ENCODE data around the gene ARMH3. TPM values are rescaled to one million over a fixed set of nuclear protein-coding genes. Genes with fewer than 3 reads are reported as not detected.

Gene ARMH3, protein sequence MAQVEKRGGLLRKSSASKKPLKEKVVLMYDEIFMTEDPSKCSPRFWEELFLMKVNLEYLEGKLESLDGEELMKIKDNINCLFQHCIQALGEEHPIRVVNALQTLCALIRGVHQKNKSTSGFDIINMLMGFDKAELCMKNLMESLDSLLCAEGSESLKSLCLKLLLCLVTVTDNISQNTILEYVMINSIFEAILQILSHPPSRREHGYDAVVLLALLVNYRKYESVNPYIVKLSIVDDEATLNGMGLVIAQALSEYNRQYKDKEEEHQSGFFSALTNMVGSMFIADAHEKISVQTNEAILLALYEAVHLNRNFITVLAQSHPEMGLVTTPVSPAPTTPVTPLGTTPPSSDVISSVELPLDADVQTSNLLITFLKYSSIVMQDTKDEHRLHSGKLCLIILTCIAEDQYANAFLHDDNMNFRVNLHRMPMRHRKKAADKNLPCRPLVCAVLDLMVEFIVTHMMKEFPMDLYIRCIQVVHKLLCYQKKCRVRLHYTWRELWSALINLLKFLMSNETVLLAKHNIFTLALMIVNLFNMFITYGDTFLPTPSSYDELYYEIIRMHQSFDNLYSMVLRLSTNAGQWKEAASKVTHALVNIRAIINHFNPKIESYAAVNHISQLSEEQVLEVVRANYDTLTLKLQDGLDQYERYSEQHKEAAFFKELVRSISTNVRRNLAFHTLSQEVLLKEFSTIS
- 4.5 TPM for total RNA-seq

- H3K27ac ChIP-seq = peak within 1 kb of the TSS; percentile 92 to 93
- TF ChIP-seq CTCF (IDR thresholded peaks at IDR 0.05) = no peak
- intact Hi-C loops (cut with DNase I) = loop anchor here (1.0 to 10.0 kb wide), 4 partner anchors 9 to 991 kb away; partner anchors contain the start of genes HPS6, KAZALD1, OGA and PPRC1
- H3K4me3 ChIP-seq = peak within 1 kb of the TSS; percentile 84 to 85
- peak; percentile 79 to 97 for DNase-seq (ENCODE audit: low spot score in 2 of 2)
- H3K27me3 ChIP-seq = no peaks in the 10 kb centered on the region
- peaks cover 0 to 13% of the 10 kb centered on the region in 2 donors for H3K4me1 ChIP-seq
- no peaks in the 10 kb centered on the region for H3K36me3 ChIP-seq
- H3K9me3 ChIP-seq = no peaks in the 10 kb centered on the region
These were observed at the start of gene ARMH3 for GRCh38 chr10:102055647-102056419. ARMH3 (minus strand) TSS chr10:102056173; CDS start chr10:102040114, 16,059 bp downstream.

DNA sequence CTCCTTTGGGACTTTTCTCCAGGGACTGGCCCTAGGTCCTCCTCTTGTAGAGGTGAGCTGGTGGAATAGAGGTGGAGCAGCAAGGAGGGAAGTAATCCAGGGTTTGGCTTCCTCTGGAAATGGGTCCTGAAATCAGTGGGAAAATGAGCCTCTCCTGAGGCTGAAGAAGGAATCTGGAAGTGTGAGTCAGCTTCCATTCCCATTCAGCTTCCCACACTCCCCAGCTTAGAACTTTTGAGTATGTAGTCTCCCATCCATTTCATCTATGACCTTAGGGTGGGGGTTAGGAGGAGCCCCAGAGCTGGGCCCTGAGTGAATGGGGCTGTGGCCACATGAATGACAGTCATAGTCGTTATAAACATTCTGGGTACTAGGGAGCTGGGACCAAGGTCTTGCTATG, 46.4 kb upstream of the ARMH3 start:
- no peaks in the 10 kb centered on the region for H3K4me1 ChIP-seq
- no peaks in the 10 kb centered on the region for H3K27me3 ChIP-seq
- H3K36me3 ChIP-seq = peaks cover 7 to 13% of the 10 kb centered on the region in 2 donors
- no peak overlapping the region for H3K27ac ChIP-seq
- DNase-seq (ENCODE audit: low spot score in 2 of 2) = no peak
- intact Hi-C loops (cut with DNase I) = no loop called here
- H3K9me3 ChIP-seq = no peaks in the 10 kb centered on the region
- TF ChIP-seq CTCF (IDR thresholded peaks at IDR 0.05) = no peak
- no peak overlapping the region for H3K4me3 ChIP-seq

DNA sequence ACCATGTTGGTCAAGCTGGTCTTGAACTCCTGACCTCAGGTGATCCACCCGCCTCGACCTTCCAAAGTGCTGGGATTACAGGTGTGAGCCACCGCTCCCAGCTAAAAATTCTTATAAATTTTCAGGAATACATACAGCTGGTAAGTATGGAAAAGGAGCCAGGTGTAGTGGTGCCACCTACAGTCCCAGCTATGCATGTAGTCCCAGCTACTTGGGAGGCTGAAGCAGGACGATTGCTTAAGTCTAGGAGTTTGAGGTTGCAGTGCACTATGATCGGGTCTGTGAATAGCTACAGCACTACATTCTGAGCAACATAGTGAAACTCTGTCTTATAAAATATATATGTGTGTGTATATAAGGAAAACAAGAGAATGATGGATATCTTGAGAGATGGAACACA, 45.2 kb upstream of the ARMH3 start:
- no peaks in the 10 kb centered on the region for H3K4me1 ChIP-seq
- no peak overlapping the region for H3K27ac ChIP-seq
- intact Hi-C loops (cut with DNase I) = no loop called here
- H3K9me3 ChIP-seq = no peaks in the 10 kb centered on the region
- no peak overlapping the region for H3K4me3 ChIP-seq
- DNase-seq (ENCODE audit: low spot score in 2 of 2) = no peak
- peaks cover 0 to 3% of the 10 kb centered on the region in 2 donors for H3K36me3 ChIP-seq
- TF ChIP-seq CTCF (IDR thresholded peaks at IDR 0.05) = no peak
- no peaks in the 10 kb centered on the region for H3K27me3 ChIP-seq

DNA sequence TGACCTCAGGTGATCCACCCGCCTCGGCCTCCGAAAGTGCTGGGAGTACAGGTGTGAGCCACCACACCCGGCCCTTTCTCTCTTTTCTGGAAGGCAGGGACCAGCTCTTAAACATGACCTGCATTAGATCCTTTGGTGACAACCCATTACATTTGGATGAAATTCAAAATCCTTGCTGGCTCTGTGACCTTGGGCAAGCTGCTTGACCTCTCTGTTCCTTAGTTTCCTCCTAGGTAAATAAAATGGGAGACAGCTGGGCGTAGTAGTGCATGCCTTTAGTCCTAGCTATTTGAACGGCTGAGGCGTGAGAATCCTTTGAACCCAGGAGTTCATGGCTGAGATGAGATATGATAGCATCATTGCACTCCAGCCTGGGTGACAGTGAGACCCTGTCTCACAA, 40.5 kb upstream of the ARMH3 start:
- Histone ChIP-seq H3K4me3 (no peak overlapping the region), H3K9me3 (no peaks in the 10 kb centered on the region), H3K27ac (no peak overlapping the region), H3K27me3 (no peaks in the 10 kb centered on the region), H3K4me1 (no peaks in the 10 kb centered on the region), H3K36me3 (no peaks in the 10 kb centered on the region)
- intact Hi-C loops (cut with DNase I) = no loop called here
- no peak for TF ChIP-seq CTCF (IDR thresholded peaks at IDR 0.05)
- no peak for DNase-seq (ENCODE audit: low spot score in 2 of 2)

DNA sequence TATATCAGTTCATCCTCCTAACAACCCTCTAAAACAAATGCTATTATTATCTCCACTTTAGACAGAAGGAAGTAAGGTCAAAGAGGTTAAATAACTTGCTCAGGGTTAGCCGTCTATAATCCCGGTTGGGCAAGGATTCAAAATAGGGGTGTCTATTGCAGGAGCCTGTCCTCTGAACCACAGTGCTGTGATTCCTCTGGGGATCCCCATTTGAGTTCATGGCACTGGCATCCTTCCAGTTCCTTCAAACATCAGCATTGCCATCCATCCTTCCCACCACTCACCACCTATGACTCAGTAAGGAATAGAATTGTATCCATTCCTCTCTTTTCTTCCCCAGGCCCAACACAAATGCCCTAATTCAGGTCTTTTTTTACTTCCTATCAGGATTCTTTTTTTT, 34.8 kb upstream of the ARMH3 start:
- intact Hi-C loops (cut with DNase I) = no loop called here
- Histone ChIP-seq H3K27ac (no peak overlapping the region), H3K27me3 (no peaks in the 10 kb centered on the region), H3K4me1 (no peaks in the 10 kb centered on the region), H3K36me3 (no peaks in the 10 kb centered on the region), H3K9me3 (no peaks in the 10 kb centered on the region), H3K4me3 (no peak overlapping the region)
- DNase-seq (ENCODE audit: low spot score in 2 of 2) = no peak
- no peak for TF ChIP-seq CTCF (IDR thresholded peaks at IDR 0.05)

Data from ascending aorta (tissue), 2 donors.